Measurements from ENCODE around the gene DENND1A. TPM values are rescaled to one million over a fixed set of nuclear protein-coding genes. Genes with fewer than 3 reads are reported as not detected.
A peak's percentile ranks its signal among the peaks of the same experiment; 100 is the strongest.
"Not testable (repeated sequence)": the region's sequence is repeated elsewhere in the genome, so short reads cannot be mapped to it uniquely, and the experiment has no call there.

DENND1A gene
- total RNA-seq, 1 experiment from 2014 or later: 23.5 TPM

GRCh38 chr9:123820139-123820538 is 109.8 kb downstream of the DENND1A start:
- Mint-ChIP-seq H3K27ac (no peak overlapping the region), H3K9me3 (no peaks in the 10 kb centered on the region), H3K36me3 (no peaks in the 10 kb centered on the region), H3K4me1 (peaks cover 28% of the 10 kb centered on the region), H3K4me3 (no peak overlapping the region), H3K27me3 (ENCODE audit: low read depth) (no peaks in the 10 kb centered on the region)
- ChIA-PET CTCF (no interaction called here), POLR2A (no interaction called here)
- no peak for ATAC-seq
- peak; percentile 51; the same call in 1 of the 2 replicates for TF ChIP-seq NFE2L1 (CRISPR knock-in tag; IDR thresholded peaks at IDR 0.05)
- TF ChIP-seq KAT7 (CRISPR knock-in tag; IDR thresholded peaks at IDR 0.05; ENCODE audit: borderline replicate concordance): no peak
- DNase-seq (ENCODE audit: low spot score): no peak

- Mint-ChIP-seq H3K27me3 (ENCODE audit: low read depth) (no peaks in the 10 kb centered on the region), H3K4me3 (no peak overlapping the region), H3K4me1 (peaks cover 21% of the 10 kb centered on the region), H3K36me3 (no peaks in the 10 kb centered on the region), H3K27ac (no peak overlapping the region), H3K9me3 (no peaks in the 10 kb centered on the region)
- TF ChIP-seq E2F5 (CRISPR knock-in tag; IDR thresholded peaks at IDR 0.05): no peak
- no peak for TF ChIP-seq RORB (CRISPR knock-in tag; IDR thresholded peaks at IDR 0.05)
- TF ChIP-seq SMAD4 (CRISPR knock-in tag; IDR thresholded peaks at IDR 0.05): no peak
- no peak for TF ChIP-seq HMGA2 (CRISPR knock-in tag; IDR thresholded peaks at IDR 0.05)
- no peak for TF ChIP-seq ZNF532 (CRISPR knock-in tag; IDR thresholded peaks at IDR 0.05; ENCODE audit: borderline replicate concordance)
- TF ChIP-seq PREB (CRISPR knock-in tag; IDR thresholded peaks at IDR 0.05; ENCODE audit: borderline replicate concordance): no peak
- no peak for TF ChIP-seq ZNF423 (CRISPR knock-in tag; IDR thresholded peaks at IDR 0.05)
- TF ChIP-seq TP53 (CRISPR knock-in tag; IDR thresholded peaks at IDR 0.05): no peak
- no peak for TF ChIP-seq ZNF396 (CRISPR knock-in tag; IDR thresholded peaks at IDR 0.05; ENCODE audit: borderline replicate concordance)
- TF ChIP-seq E2F4 (CRISPR knock-in tag; IDR thresholded peaks at IDR 0.05; ENCODE audit: borderline replicate concordance, low read depth): no peak
- TF ChIP-seq ZNF263 (CRISPR knock-in tag; IDR thresholded peaks at IDR 0.05; ENCODE audit: low read depth): no peak
- no peak for TF ChIP-seq ZBTB43 (CRISPR knock-in tag; IDR thresholded peaks at IDR 0.05)
- no peak for TF ChIP-seq TEAD1 (CRISPR knock-in tag; IDR thresholded peaks at IDR 0.05)
- no peak for TF ChIP-seq ZNF232 (CRISPR knock-in tag; IDR thresholded peaks at IDR 0.05)
- no peak for TF ChIP-seq CREB1 (CRISPR knock-in tag; IDR thresholded peaks at IDR 0.05)
- TF ChIP-seq FOXP4 (CRISPR knock-in tag; IDR thresholded peaks at IDR 0.05): no peak
- TF ChIP-seq NR1H2 (CRISPR knock-in tag; IDR thresholded peaks at IDR 0.05): no peak
- TF ChIP-seq E2F1 (CRISPR knock-in tag; IDR thresholded peaks at IDR 0.05): no peak
- no peak for DNase-seq (ENCODE audit: low spot score)
- no peak; the same call in 1 of the 2 replicates for ATAC-seq
- CTCF ChIA-PET: interaction anchor here (1.1 kb wide), 1 partner anchor 417 kb away, joined by 3 read pairs; no protein-coding TSS in a partner anchor
- POLR2A ChIA-PET: no interaction called here
Observed at GRCh38 chr9:123816817-123817472, 113.0 kb downstream of the DENND1A start.

- not testable (repeated sequence) for H3K36me3 Mint-ChIP-seq; ATAC-seq; DNase-seq (ENCODE audit: low spot score); H3K9me3 Mint-ChIP-seq; H3K27me3 Mint-ChIP-seq (ENCODE audit: low read depth); H3K27ac Mint-ChIP-seq; H3K4me3 Mint-ChIP-seq
- ChIA-PET POLR2A (interaction anchor here (0.6 kb wide), 1 partner anchor 15 kb away, joined by 4 read pairs; no protein-coding TSS in a partner anchor), CTCF (interaction anchor here (0.6 to 1.1 kb wide), 2 partner anchors 19 to 416 kb away, joined by 3 read pairs; no protein-coding TSS in a partner anchor)
- peaks cover 21% of the 10 kb centered on the region for H3K4me1 Mint-ChIP-seq
Observed at GRCh38 chr9:123815856-123816255, 114.1 kb downstream of the DENND1A start.
